Stomach smooth muscle (tissue), 2 donors: ENCODE data around the gene ZNF516.

Source experiments
- H3K27ac ChIP-seq: one replicate; pipeline ENCODE4 v1.7.0; 2013; ENCODE audit warnings: mild to moderate bottlenecking, low read length, inconsistent platforms
- H3K27me3 ChIP-seq, 2 donors: one replicate each; pipeline ENCODE4 v1.7.0; 2013; ENCODE audit warnings: low read length in 2 of 2; ENCODE audit not compliant: insufficient read depth in 2 of 2, control insufficient read depth in 1 of 2
- H3K36me3 ChIP-seq, 2 donors: one replicate each; pipeline ENCODE4 v1.7.0; 2013; ENCODE audit warnings: low read length in 2 of 2; ENCODE audit not compliant: control insufficient read depth in 2 of 2, insufficient read depth in 2 of 2
- H3K4me1 ChIP-seq: one replicate; pipeline ENCODE4 v1.7.0; 2013; ENCODE audit warnings: low read length; ENCODE audit not compliant: control insufficient read depth, insufficient read depth
- H3K4me3 ChIP-seq, 2 donors: one replicate each; pipeline ENCODE4 v1.7.0; 2013; ENCODE audit warnings: low read length in 2 of 2
- H3K9ac ChIP-seq, 2 donors: one replicate each; pipeline ENCODE4 v1.7.0; 2013; ENCODE audit warnings: low read length in 2 of 2, mild to moderate bottlenecking in 1 of 2
- H3K9me3 ChIP-seq, 2 donors: one replicate each; pipeline ENCODE4 v1.7.0; 2013; ENCODE audit warnings: low read length in 2 of 2; ENCODE audit not compliant: control insufficient read depth in 2 of 2
- donor health status: healthy.
- donor health status: Pancreatic carcinoma.

The ZNF516 gene

DNA sequence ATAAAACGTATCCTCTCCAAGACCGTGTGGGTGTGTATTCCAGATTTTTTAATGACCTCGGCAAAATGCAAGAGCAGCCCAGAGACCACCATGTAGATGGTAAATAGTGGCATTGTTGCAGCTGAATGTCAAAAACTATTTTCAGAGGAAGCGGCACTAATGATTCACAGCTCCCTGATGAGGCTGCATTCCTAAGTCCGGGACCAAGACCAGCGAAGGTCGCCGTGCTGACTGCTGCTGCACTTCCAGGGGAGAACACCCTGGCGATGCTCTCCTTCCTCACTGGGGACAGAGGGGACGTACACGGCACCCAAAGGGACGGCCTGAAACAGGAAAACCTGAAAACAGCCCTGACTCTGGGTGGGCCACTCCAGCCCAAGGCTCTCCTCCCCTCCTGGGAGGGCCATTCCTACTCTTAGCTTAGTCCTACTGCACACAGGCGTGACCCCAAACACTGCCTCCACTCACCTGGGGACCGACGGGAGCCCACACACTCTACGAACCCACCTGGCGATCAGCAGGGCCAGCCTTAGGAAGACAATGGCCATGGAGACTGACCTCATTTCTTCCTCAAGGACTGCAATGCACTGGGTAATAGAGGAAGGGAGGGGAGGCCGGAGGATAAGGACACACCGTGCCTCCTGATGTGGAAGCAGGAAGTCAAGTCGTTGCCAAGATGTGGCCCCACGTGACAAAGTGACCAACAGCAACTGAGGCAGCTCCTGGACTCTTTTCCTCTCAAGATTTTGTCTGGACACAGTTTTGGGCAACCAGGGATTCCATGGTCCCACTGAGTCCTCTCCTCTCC lies 82.8 kb downstream of the ZNF516 start:
- Histone ChIP-seq H3K4me1 (peaks cover 9% of the 10 kb centered on the region), H3K27ac (no peak overlapping the region), H3K36me3 (peaks cover 0 to 3% of the 10 kb centered on the region in 2 donors), H3K27me3 (no peaks in the 10 kb centered on the region), H3K9ac (no peak overlapping the region), H3K4me3 (no peak overlapping the region), H3K9me3 (no peaks in the 10 kb centered on the region)

DNA sequence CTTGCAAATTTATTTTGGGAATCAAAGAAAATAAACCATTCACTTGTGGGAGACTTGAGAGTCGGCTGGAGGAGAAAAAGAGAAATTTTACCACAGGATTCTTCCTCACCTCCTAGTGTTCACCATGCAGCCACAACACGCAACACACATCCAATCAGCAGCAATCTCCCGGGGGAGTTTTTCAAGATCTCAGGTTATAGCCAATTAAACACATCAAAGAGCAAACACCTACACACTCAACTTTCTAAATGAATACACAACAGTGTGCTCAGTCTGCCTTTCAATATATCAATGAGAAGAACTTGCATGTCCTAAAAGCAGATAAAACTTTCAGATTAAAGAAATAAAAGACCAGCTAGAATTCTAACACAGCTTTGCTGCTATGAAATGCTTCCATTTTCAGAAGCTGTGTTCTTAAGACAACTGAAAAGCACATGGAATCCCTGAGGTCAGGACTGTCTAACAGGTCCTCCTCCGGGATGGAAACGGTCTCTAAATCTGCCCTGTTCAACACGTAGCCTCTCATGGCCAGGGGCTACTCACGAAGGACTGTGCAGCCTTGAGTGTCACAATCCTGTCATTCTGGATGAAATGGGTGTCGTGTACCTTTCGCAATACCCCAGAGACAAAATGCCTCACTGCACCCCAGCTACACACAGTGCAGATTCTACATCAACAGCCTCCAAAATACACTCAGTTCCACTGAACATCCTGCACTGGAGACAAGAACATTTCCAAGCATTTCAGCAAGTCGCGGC lies 84.2 kb downstream of the ZNF516 start:
- Histone ChIP-seq H3K27me3 (no peaks in the 10 kb centered on the region), H3K36me3 (peaks cover 0 to 3% of the 10 kb centered on the region in 2 donors), H3K4me1 (peaks cover 11% of the 10 kb centered on the region), H3K4me3 (no peak overlapping the region), H3K27ac (no peak overlapping the region), H3K9ac (no peak overlapping the region), H3K9me3 (no peaks in the 10 kb centered on the region)

DNA sequence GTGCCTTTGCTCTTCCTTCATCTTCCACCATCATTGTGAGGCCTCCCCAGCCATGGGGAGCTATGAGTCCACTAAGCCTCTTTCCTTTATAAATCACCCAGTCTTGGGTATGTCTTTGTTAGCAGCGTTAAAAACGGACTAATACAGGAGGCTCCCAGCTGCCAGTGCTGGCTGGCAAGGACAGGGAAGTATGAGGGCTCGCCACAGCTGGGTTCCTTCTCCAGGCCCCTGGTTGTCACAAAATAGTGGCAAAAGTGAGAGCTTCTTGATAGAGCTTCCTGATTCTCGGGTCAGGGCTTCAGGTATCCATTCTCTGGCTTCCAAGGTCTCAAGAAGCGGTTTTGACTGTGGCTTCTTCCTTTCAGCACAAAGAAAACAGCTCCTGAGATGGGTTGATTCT lies 85.0 kb downstream of the ZNF516 start:
- Histone ChIP-seq H3K27me3 (no peaks in the 10 kb centered on the region), H3K27ac (no peak overlapping the region), H3K4me3 (no peak overlapping the region), H3K9ac (no peak overlapping the region), H3K9me3 (no peaks in the 10 kb centered on the region), H3K36me3 (peaks cover 0 to 3% of the 10 kb centered on the region in 2 donors), H3K4me1 (peaks cover 11% of the 10 kb centered on the region)

GRCh38 chr18:76408480-76409067 lies 86.5 kb downstream of the ZNF516 start:
- peaks cover 11% of the 10 kb centered on the region for H3K4me1 ChIP-seq
- H3K36me3 ChIP-seq: peaks cover 5 to 9% of the 10 kb centered on the region in 2 donors
- no peak overlapping the region for H3K9ac ChIP-seq
- no peaks in the 10 kb centered on the region for H3K27me3 ChIP-seq
- H3K9me3 ChIP-seq: no peaks in the 10 kb centered on the region
- no peak overlapping the region for H3K4me3 ChIP-seq
- no peak overlapping the region for H3K27ac ChIP-seq

DNA sequence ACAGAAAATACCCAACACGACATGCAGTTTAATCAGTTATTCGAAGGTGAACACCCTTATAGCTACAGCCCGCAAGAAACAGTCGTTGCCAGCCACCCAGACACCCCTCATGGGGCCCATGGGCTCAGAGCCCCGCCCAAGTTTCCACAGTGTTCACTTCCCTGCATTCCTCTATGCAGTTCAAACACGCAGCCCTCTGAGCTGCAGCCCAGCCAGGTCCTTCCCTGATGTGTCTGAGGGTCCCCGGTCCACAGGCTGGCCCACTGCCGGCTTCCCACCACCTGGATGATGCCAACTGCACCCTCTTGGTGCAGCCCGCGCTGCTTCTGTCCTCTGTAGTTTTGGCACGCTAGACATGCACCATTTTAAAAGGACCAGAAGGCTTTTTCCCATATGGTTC lies 87.4 kb downstream of the ZNF516 start:
- H3K4me1 ChIP-seq: peaks cover 11% of the 10 kb centered on the region
- H3K9ac ChIP-seq: no peak overlapping the region

GRCh38 chr18:76406791-76407190 lies 88.3 kb downstream of the ZNF516 start:
- H3K4me1 ChIP-seq: peaks cover 3% of the 10 kb centered on the region
- H3K9me3 ChIP-seq: no peaks in the 10 kb centered on the region

More for the DNA sequence above, 87.4 kb downstream of the ZNF516 start:
- Histone ChIP-seq H3K27me3 (no peaks in the 10 kb centered on the region), H3K36me3 (peaks cover 5 to 9% of the 10 kb centered on the region in 2 donors), H3K27ac (no peak overlapping the region), H3K4me3 (no peak overlapping the region), H3K9me3 (no peaks in the 10 kb centered on the region)

GRCh38 chr18:76405681-76406356 lies 89.2 kb downstream of the ZNF516 start:
- H3K36me3 ChIP-seq: peaks cover 7 to 12% of the 10 kb centered on the region in 2 donors
- H3K4me1 ChIP-seq: peaks cover 3% of the 10 kb centered on the region
- no peaks in the 10 kb centered on the region for H3K9me3 ChIP-seq

More at GRCh38 chr18:76406791-76407190, 88.3 kb downstream of the ZNF516 start:
- Histone ChIP-seq H3K4me3 (no peak overlapping the region), H3K9ac (no peak overlapping the region), H3K27me3 (no peaks in the 10 kb centered on the region), H3K27ac (no peak overlapping the region), H3K36me3 (peaks cover 7 to 12% of the 10 kb centered on the region in 2 donors)

DNA sequence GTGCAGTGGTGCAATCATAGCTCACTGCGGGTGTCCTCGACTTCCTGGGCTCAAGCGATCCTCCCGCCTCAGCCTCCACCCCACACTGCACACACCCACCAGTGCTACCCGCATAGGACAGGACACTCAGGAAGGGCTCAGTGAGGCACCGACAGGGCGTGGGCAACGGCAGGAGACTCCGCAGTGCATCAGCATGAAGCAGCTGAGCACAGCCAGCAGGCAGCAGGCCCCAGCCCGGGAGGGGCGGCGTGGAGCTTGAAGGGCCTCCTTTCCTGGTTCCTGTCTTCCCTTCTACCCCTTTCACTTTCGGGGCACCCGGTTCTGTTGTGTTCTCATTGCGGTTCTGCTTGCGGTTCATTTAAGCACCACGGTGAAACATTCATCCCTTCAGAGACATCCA lies 89.8 kb downstream of the ZNF516 start:
- Histone ChIP-seq H3K4me1 (peaks cover 3% of the 10 kb centered on the region), H3K36me3 (peaks cover 7 to 12% of the 10 kb centered on the region in 2 donors), H3K9me3 (no peaks in the 10 kb centered on the region), H3K27me3 (no peaks in the 10 kb centered on the region), H3K9ac (no peak overlapping the region), H3K4me3 (no peak overlapping the region), H3K27ac (no peak overlapping the region)

More at GRCh38 chr18:76405681-76406356, 89.2 kb downstream of the ZNF516 start:
- Histone ChIP-seq H3K4me3 (no peak overlapping the region), H3K27me3 (no peaks in the 10 kb centered on the region), H3K9ac (no peak overlapping the region), H3K27ac (no peak overlapping the region)

- no peaks in the 10 kb centered on the region for H3K9me3 ChIP-seq
- peaks cover 7 to 10% of the 10 kb centered on the region in 2 donors for H3K36me3 ChIP-seq
- H3K4me3 ChIP-seq: no peak overlapping the region
- no peak overlapping the region for H3K9ac ChIP-seq
- H3K27me3 ChIP-seq: no peaks in the 10 kb centered on the region
- H3K27ac ChIP-seq: no peak overlapping the region
- H3K4me1 ChIP-seq: peaks cover 6% of the 10 kb centered on the region
These were observed 90.7 kb downstream of the ZNF516 start for GRCh38 chr18:76404345-76404831.
